ENCODE results near the gene ATP2A2.

Gene ATP2A2

DNA sequence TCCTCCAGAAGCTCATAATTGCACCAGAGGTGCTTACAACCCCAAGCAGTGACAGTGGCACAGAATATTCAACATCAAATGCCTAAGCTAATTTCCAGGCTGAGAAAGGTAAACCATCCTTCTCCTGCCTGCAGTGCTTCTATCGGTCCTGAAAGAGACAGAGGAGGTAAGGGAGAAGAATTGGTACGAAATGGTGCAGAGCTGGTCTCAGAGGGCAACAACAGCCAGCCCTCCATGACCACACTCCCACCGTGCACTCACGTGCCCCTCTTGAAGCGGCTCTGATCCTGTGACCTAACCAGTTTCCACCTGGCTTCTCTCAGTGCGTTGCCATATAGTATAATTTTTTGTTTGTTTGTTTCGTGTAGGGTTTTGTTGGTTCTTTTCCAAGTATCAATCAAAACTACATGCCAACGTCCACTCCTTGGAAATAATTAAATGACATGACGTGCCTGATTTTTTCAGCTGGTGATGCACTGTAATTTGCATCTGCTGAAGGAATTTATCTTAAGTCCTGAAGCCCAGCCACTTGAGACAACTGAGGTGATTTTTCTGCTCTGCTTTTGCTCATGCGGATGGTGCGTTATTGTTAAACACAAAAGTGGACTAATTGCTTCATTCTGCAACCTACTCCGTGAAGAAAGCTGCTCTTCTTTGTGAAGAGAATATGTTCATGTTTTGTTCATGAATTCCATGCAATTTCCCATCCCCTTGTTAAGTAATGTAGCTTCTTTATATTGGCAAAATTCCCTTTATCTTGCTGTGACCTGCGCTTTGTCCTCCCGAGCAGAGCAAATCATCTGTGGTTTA, 1.3 kb upstream of the ATP2A2 start:
- TF ChIP-seq, protein P1, sequence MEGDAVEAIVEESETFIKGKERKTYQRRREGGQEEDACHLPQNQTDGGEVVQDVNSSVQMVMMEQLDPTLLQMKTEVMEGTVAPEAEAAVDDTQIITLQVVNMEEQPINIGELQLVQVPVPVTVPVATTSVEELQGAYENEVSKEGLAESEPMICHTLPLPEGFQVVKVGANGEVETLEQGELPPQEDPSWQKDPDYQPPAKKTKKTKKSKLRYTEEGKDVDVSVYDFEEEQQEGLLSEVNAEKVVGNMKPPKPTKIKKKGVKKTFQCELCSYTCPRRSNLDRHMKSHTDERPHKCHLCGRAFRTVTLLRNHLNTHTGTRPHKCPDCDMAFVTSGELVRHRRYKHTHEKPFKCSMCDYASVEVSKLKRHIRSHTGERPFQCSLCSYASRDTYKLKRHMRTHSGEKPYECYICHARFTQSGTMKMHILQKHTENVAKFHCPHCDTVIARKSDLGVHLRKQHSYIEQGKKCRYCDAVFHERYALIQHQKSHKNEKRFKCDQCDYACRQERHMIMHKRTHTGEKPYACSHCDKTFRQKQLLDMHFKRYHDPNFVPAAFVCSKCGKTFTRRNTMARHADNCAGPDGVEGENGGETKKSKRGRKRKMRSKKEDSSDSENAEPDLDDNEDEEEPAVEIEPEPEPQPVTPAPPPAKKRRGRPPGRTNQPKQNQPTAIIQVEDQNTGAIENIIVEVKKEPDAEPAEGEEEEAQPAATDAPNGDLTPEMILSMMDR (IDR thresholded peaks at IDR 0.05), result no peak

DNA sequence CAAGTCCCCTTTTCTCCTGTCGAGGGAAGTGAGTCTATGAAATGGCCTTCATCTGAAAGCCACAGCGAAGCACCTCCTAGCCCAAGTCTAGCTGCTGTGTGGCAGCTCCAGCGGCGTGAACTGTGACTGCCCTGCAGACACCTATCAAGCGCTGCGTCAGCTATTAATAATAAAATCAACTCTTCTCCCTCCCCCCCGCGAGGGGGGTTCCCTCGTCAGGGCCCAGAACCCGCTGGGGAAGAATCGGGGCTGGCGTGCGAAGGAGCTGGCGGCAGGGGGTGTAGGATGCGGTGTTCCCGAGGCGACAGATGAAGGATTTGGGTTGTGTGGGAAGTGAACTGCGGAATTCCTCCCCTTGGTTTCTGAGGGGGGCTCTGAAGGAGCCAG, 662 bp upstream of the ATP2A2 start:
- TF ChIP-seq, protein P1 (IDR thresholded peaks at IDR 0.05), result no peak

DNA sequence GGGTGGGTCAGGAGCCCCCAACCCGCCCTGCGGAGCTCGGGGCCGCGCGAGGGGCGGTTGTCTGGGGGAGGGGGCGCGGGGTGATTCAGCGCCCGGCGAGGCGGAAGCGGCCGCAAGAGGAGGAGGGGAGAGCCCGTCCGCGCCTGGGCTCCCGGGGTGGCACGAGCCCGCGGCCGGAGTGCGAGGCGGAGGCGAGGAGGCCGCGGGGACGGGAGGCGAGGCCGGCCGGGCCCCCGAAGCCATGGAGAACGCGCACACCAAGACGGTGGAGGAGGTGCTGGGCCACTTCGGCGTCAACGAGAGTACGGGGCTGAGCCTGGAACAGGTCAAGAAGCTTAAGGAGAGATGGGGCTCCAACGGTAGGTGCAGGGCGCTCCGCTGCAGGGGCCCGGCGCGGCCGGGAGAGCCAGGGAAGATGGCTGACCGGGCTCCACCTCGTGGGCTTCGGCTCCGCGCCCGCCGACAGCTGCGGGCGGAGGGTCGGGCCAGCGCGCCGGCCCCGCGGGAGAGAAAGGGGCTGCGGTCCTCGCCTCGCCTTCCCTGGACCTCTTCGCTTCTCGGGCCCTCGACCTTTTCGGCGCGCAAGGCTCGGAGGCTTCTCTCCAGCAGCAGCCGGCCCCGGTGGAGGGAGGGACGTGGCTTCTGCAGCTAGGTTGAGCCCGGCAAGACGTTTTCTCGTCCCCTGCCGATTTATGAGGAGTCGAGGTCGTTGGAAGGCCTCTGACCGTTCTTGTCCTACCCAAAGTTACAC, 677 bp downstream of the ATP2A2 start:
- TF ChIP-seq, protein P1 (IDR thresholded peaks at IDR 0.05), result no peak

DNA sequence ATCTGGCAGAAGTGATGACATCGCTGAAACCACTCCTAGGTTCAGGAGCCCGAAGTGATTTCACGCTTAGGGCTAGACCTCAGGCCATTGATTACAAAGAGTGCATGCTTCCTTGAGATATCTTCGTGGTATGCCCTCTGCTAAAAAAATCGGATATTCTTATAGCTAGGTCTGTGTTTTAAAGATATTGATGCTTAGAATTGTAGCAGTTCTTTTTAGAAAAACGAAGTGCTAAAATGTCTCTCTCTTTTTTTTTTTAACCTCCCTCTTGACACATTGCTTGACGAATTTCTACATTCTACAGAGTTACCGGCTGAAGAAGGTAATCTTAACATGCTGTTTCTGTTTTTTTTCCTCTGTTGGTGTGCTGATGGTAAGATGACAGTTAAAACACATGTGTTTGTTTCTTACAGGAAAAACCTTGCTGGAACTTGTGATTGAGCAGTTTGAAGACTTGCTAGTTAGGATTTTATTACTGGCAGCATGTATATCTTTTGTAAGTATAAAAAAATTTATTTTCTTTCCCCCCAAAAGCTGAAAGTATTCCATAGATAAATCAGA, 1.3 kb downstream of the ATP2A2 start:
- TF ChIP-seq, protein P1 (IDR thresholded peaks at IDR 0.05), result no peak

DNA sequence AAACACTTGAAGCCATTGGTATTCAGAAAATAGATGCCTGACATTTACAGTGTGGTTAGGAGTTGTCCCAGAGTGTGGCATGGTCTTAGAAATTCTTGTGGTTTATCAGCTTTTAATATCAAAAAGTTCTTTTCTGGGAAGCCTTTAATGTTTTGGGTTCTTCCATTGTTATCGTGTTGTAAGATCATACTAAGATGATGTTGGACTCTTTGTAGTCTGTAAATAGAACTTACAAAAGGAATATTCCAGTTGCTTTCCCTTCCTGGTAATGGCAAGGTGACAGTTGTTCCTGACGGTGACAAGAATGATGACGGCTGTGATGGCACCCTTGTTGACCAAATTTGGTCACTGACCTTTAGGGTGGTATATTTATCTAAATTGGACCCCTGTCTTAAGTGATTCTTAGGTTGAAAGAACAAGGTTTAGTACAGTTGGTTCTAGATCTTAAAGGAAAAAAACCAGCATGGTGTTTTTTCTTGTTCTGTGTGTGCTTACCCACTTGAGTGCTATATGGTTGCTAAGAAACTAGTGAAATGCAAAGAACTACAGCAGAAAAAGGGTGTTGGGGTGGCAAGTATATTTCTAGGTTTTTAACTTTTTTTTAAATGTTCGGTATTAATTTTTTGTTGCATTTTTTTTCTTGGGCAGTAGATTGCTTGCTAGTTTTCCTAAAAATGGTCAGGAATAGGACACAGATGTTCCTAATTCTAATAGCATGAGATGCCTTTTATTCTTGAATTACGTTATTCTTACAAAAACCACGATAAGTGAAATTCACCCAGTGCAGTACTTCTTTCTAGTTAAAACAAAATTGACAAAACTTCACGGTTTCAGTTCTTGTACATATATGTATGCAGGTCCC, 2.1 kb downstream of the ATP2A2 start:
- TF ChIP-seq, protein P1 (IDR thresholded peaks at IDR 0.05), result no peak

DNA sequence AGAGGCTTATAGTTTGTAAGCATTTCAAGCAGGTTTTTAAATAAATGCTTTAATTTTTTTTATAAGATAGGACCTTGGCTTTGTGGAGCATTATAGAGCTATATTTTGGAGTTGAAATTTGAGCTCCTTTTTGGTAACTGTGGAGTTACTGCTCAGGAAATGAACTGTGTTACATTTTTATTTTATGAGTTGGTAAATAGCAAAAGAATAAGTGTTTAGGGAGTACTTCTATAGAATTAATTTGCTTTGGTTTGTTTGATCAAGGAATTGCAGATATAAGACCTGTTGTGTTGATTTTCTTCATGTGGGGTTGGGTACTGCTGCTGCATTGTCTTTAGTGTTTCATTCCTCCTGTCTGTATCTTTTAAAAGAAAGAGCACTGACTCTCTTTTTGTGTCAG, 3.5 kb downstream of the ATP2A2 start:
- TF ChIP-seq, protein P1 (IDR thresholded peaks at IDR 0.05), result no peak

DNA sequence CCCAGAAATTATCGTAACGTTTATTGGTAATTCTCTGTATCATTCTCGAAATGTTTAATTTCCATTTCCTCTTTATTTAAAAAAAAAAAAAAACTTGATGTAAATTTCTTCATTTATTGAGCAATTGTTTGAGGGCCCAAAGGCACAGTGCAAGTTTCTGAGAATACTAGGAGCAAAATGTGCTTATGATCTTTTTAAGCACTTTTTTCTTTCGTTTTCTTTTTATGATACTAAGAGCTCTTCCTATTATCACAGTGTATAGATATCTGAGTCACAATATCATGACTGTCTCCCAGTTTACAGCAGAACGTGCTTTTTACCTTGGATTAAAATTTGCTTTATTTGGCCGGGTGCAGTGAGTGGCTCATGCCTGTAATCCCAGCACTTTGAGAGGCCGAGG, 5.6 kb downstream of the ATP2A2 start:
- TF ChIP-seq, protein P1 (IDR thresholded peaks at IDR 0.05), result no peak

Data from LNCAP (cell line).